Calu3 (cell line): ENCODE results near the gene SLC37A1. TPM values are rescaled to one million over a fixed set of nuclear protein-coding genes. Genes with fewer than 3 reads are reported as not detected.

Experiments
- BruUV-seq: library from RNA; stranded (reverse); fragments of 400-500 nt; replicated peaks from 2 replicates; lab custom pipeline; 2021; lab: Mats Ljungman, UMichigan
- CTCF ChIA-PET: fragments of 300-600 bp; sonication (Branson Sonifier 250); formaldehyde crosslinking; loops from one replicate; lab custom pipeline; 2022; ENCODE audit warnings: antibody characterized with exemption; lab: Charles Lee
- DNase-seq: peaks from one replicate; pipeline ENCODE4 v3.0.0; 2022
- H3K27ac Mint-ChIP-seq: one replicate; pipeline ENCODE4 v1.8.0; 2022; ENCODE audit warnings: mixed read lengths; ENCODE audit not compliant: unreplicated experiment
- H3K27me3 Mint-ChIP-seq: one replicate; pipeline ENCODE4 v1.8.0; 2022; ENCODE audit warnings: mixed read lengths; ENCODE audit not compliant: unreplicated experiment
- H3K36me3 Mint-ChIP-seq: one replicate; pipeline ENCODE4 v1.8.0; 2022; ENCODE audit warnings: mild to moderate bottlenecking, moderate library complexity, mixed read lengths; ENCODE audit not compliant: insufficient read depth, unreplicated experiment
- H3K4me1 Mint-ChIP-seq: one replicate; pipeline ENCODE4 v1.8.0; 2022; ENCODE audit warnings: mild to moderate bottlenecking, low read depth, mixed read lengths; ENCODE audit not compliant: unreplicated experiment
- H3K4me3 Mint-ChIP-seq: one replicate; pipeline ENCODE4 v1.8.0; 2022; ENCODE audit warnings: mild to moderate bottlenecking, low read depth, moderate library complexity, mixed read lengths; ENCODE audit not compliant: unreplicated experiment
- H3K9me3 Mint-ChIP-seq: one replicate; pipeline ENCODE4 v1.8.0; 2022; ENCODE audit warnings: low read depth, mixed read lengths; ENCODE audit not compliant: unreplicated experiment
- CTCF ChIP-seq: fragments of 200-600 bp; IDR thresholded peaks from one replicate; pipeline ENCODE4 v1.8.0; 2022; ENCODE audit warnings: antibody characterized with exemption; ENCODE audit not compliant: unreplicated experiment
- intact Hi-C: fragments of 100-400 bp; cut with micrococcal nuclease; formaldehyde crosslinking; loops from one replicate; pipeline ENCODE4 v1.10.0; 2022; ENCODE audit not compliant: unreplicated experiment
- total RNA-seq: library from RNA; stranded (reverse); gene quantifications from 2 replicates; pipeline ENCODE4 v1.2.3, GENCODE V29; 2022

SLC37A1 gene
- total RNA-seq, 1 experiment from 2014 or later = 24.9 TPM

DNA sequence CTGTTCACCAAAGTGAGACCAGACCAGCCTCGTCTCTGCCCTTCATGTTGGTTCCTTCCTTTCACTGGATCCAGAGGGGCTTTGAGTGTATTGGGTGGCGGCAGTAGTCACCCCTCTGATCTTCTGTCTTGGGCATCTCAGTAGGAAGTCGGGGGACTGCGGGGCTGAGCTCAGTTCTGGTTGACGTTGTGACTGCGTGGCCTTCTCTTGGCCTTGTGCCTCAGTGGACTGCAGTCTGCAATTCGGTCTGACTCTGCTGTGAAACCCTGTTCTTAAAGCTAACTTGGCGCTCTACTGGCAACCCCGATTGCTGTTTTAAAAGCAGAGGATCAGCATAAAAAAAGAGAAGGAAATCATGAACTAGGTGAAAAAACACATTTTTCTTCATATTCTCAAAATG is 56.7 kb downstream of the SLC37A1 start:
- H3K27ac Mint-ChIP-seq = no peak overlapping the region
- H3K27me3 Mint-ChIP-seq = no peaks in the 10 kb centered on the region
- peaks cover 13% of the 10 kb centered on the region for H3K36me3 Mint-ChIP-seq
- no peaks in the 10 kb centered on the region for H3K4me1 Mint-ChIP-seq
- BruUV-seq = no TSS peak
- H3K9me3 Mint-ChIP-seq = no peaks in the 10 kb centered on the region
- H3K4me3 Mint-ChIP-seq = no peak overlapping the region
- no peak for TF ChIP-seq CTCF
- CTCF ChIA-PET = no interaction called here
- intact Hi-C loops = no loop called here
- no peak for DNase-seq

- BruUV-seq = no TSS peak
- no peak for DNase-seq
- no peak overlapping the region for H3K4me3 Mint-ChIP-seq
- TF ChIP-seq CTCF = no peak
- H3K27ac Mint-ChIP-seq = no peak overlapping the region
- CTCF ChIA-PET = no interaction called here
- peaks cover 13% of the 10 kb centered on the region for H3K36me3 Mint-ChIP-seq
- no peaks in the 10 kb centered on the region for H3K9me3 Mint-ChIP-seq
- H3K4me1 Mint-ChIP-seq = no peaks in the 10 kb centered on the region
- H3K27me3 Mint-ChIP-seq = no peaks in the 10 kb centered on the region
- intact Hi-C loops = no loop called here
Observed at GRCh38 chr21:42570841-42571387, 57.3 kb downstream of the SLC37A1 start.

- intact Hi-C loops = no loop called here
- BruUV-seq = no TSS peak
- TF ChIP-seq CTCF = no peak
Observed at GRCh38 chr21:42571391-42572150, 57.9 kb downstream of the SLC37A1 start.

DNA sequence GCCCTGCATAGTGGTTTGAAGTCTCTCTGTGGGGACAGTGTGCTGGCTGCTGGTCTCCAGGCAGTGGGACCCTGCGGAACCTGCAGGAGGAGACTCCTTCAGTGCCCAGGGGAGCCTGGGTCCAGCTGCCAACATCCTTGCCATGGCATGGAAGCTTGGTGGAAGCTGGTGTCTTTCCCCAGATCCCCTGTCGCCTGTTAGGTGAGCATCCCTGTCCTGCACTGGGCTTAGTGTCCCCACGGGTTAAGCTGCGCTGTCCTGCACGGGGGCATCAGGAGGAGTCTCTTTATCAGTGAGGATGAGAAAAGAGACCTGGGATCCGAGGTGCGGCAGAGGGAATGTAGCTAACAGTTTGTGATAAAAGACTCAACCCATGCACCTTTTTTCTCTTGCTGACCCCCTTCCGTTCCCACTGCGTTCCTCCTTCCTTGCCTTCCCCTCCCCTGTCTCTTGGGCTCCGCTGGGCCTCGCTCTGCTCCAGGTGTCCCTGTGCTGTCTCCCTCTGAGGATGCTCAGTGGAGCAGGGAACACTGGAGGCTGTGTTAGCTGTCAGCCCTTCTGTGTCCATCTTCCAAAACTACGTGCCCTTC is 59.3 kb downstream of the SLC37A1 start:
- DNase-seq = no peak
- H3K27ac Mint-ChIP-seq = no peak overlapping the region
- peaks cover 13% of the 10 kb centered on the region for H3K36me3 Mint-ChIP-seq
- intact Hi-C loops = no loop called here
- H3K4me1 Mint-ChIP-seq = no peaks in the 10 kb centered on the region
- H3K4me3 Mint-ChIP-seq = no peak overlapping the region
- H3K27me3 Mint-ChIP-seq = no peaks in the 10 kb centered on the region
- peaks cover 2% of the 10 kb centered on the region for H3K9me3 Mint-ChIP-seq
- BruUV-seq = no TSS peak
- CTCF ChIA-PET = no interaction called here
- TF ChIP-seq CTCF = no peak

More at GRCh38 chr21:42571391-42572150, 57.9 kb downstream of the SLC37A1 start:
- H3K36me3 Mint-ChIP-seq = peaks cover 13% of the 10 kb centered on the region
- peaks cover 1% of the 10 kb centered on the region for H3K9me3 Mint-ChIP-seq
- CTCF ChIA-PET = no interaction called here
- no peak overlapping the region for H3K4me3 Mint-ChIP-seq
- H3K4me1 Mint-ChIP-seq = no peaks in the 10 kb centered on the region
- no peak overlapping the region for H3K27ac Mint-ChIP-seq
- no peak for DNase-seq
- H3K27me3 Mint-ChIP-seq = no peaks in the 10 kb centered on the region
